Dermis blood vessel endothelial cell (primary cell): ENCODE results near the gene NCAPD3. TPM values are rescaled to one million over a fixed set of nuclear protein-coding genes. Genes with fewer than 3 reads are reported as not detected.
A peak's percentile ranks its signal among the peaks of the same experiment; 100 is the strongest.

Experiments
- DNase-seq: peaks from one replicate; pipeline ENCODE4 v3.0.0; 2010
- total RNA-seq: library from RNA; depleted of rRNA; stranded (reverse); fragments of >200 nt; gene quantifications from 2 replicates; pipeline ENCODE4 v1.2.3, GENCODE V29; 2014

The NCAPD3 gene
- total RNA-seq, 1 donor from 2014 or later, result 20.6 TPM

DNA sequence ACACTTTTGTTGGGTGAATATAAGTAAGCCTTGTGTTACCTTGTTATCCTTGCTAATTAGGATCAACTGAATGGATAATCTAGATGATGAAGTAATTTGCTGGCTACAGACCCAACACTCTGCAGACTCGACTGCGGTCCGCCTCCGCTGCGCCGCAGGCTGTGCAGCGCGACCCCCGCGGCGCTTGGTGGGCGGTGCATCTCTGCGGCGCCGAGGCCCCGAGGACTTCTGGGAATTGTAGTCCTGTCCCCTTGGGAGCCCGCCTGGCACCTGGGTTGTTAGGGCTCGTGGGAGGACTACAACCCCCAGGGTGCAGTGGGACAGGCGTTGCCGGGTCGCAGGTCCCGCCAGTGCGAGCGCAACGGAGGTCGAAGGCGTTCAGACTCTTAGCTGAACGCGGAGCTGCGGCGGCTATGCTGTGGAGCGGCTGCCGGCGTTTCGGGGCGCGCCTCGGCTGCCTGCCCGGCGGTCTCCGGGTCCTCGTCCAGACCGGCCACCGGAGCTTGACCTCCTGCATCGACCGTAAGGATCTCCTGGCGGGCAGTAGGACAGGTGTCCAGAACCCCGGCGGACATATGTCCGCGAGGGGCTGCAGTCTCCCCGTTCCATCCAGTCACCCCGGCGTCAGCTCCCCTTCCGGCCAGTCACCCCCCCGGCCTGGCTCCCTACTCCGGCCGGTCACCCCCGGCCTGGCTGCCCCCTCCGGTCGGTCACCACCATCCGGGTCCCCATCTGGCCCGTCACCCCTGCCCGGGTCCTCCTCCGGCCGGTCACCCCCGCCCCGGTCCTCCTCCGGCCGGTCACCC is 29.6 kb upstream of the NCAPD3 start, which contains the start of the genes ACAD8 and THYN1:
ACAD8 (plus strand) TSS at position 381 of the 806 bp plus-strand sequence; CDS start at position 414, 33 bp downstream.
THYN1 (minus strand) TSS at position 165 of the 806 bp plus-strand sequence. CDS start 470 bp downstream, outside the sequence.
- DNase-seq, result peak; percentile 99

DNA sequence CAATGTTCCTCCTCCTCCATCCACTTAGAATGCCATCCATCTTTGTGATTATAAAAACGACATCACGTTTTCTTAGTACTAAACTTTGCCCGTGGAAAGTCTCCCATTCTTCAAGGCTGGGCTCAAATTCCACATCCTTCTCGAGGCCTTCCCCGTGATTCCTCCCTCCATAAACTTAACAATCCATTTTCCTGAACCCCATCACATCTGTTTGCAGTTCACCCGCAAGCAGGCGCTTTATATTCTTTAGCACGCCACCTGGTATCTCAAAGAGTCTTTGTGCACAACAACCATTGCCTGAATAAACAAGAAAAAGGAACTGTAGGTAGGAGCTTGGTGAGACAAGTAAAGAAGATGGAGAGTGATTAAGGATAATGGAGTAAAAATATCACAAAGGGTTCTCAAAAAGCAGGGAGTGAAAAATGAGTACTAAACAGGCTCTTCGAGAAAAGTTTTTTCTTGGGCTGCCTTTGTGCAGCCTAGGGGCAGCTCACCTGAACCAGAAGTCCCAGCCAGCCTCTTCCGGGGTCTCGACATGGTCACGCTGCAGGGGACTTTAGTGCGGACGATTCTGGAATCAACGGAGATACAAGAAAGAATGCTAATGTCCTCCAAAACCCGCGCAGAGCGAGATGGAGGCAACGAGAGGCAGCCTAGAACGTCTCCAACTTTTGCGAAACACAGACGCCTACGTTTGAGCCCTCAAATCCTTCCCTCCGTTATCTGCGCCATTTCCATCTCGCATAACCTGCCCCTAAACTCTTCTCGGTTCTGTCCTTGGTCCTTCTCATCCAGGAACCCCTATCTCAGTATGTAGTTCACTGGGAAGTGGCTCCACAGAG is 28.8 kb upstream of the NCAPD3 start:
- DNase-seq, result no peak

DNA sequence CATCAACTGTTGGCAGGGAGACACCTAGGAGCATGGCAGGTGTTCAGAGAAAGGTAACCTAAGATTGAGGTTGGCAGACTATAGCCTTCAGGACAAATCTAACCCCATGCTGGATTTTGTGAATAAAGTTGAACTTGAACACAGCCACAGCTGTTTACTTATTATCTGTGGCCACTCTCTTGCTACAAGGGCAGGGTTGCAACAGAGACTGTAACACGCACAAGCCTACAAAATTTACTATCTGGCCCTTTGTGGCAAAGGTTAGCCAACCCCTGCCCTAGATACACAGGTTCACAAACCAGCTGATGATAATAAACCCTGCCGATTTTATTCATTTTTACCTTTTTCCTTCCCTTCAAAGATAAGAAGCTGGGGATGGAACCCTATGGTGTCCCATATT is 26.9 kb upstream of the NCAPD3 start:
- no peak for DNase-seq

- no peak for DNase-seq
Measured at GRCh38 chr11:134250246-134250645, 26.5 kb upstream of the NCAPD3 start.

DNA sequence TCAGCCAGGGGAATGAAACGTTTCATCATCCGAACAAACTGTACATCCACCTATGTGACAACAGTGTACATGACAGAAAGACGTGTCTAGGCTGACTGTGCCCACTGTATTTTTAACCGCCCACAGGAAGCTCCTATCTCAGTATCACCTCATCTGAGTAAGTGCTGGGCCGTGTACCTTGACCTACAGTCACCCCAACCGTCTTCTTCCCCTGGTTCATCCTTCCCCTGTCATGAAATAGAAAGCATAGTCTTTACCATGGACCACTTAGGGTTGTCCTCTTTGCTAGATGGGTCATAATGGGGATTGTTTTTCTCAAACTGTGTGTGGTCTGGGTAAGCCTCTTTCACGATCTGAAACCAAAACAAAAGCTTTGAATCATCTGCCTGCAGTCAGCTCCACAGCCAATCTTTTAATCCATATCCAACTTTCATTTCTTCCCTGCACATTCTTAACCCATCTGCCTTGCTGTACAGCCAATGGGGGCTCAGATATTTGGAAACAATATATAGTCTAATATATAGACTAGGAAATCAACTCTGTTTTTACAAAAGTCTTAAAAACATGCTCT is 25.2 kb upstream of the NCAPD3 start:
- DNase-seq, result no peak

GRCh38 chr11:134246678-134247077 is 22.9 kb upstream of the NCAPD3 start:
- DNase-seq, result no peak

DNA sequence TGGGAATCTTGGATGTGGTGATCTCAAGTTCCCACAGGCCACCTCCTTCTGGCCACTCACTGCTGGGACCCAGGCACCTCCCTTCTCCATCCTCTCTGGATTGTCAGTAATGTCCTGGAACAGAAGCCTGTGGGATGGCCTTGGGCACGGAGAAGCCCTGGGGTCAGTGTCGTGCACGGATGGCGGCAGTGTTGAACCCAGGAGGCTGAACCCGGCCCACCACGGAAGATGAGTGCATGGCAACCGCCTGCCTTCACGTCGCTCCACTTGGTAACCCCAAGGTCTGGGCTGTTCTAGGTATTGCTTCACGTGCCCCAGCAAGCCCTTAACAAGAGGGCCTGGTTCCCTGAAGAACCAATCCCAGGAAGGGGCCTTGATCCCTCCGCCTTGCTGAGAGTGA is 22.3 kb upstream of the NCAPD3 start:
- DNase-seq, result no peak

- no peak for DNase-seq
Measured at GRCh38 chr11:134245434-134245833, 21.7 kb upstream of the NCAPD3 start.

- peak; percentile 68 for DNase-seq
Measured at GRCh38 chr11:134244593-134244992, 20.8 kb upstream of the NCAPD3 start.

DNA sequence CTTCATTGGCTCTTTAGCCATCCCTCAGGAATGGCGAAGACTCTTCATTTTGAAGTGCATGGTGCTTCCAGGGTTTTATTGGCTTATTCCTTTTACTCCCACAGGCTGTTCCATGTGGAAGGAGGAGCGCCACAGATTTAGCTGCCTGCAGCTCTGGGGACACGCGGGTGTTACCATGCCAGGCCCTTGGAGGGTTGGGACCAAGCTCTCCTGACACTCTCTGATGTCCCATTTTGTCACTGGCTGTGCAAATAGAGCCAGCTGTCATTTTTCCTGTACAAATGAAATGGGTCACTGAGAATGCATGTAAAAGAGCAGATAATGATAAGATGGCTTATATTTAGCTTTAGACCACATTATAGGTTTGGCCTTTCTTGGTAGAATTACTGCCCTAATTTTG is 20.1 kb upstream of the NCAPD3 start:
- DNase-seq, result no peak

GRCh38 chr11:134242376-134242775 is 18.6 kb upstream of the NCAPD3 start:
- no peak for DNase-seq

- DNase-seq, result no peak
Measured at GRCh38 chr11:134240592-134240991, 16.8 kb upstream of the NCAPD3 start.

- no peak for DNase-seq
Measured at GRCh38 chr11:134238956-134239355, 15.2 kb upstream of the NCAPD3 start.

DNA sequence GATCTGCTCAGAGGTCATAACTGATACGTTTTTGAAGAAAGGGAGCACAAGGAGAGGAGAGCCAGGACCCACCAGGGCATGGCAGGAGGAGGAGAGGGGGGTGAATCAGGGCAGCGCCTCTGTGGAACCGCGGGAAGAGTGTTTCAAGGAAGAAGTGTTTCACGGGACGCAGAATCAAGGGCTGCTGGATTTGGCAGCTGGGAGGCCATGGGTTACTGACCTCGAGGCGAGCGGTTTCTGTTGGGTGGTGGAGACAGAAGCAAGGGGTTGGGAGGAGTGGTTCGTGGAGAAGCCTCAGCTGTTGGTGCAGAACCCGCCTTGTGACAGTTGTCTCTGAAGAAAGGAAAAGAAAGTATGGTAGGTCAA is 13.8 kb upstream of the NCAPD3 start:
- DNase-seq, result no peak

GRCh38 chr11:134236834-134237556 is 13.2 kb upstream of the NCAPD3 start:
- no peak for DNase-seq

DNA sequence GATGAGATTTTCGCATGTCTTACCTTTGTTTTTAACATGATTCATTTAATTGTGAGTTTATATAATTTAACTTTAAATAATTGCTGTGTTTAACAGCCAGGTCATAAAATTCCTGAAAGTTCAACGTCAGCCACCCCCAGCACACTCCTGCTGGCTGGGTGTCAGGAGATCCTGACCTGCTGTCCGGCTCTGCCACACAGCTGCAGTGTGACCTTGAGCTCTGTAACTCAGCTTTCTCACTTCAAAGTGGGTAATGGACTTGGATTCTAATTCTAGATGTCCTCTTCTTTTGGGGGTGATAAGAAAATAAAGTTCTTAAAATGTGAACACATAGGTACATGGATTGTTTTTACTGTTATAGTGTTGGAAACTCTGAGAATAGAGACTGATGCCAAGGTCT is 11.6 kb upstream of the NCAPD3 start:
- DNase-seq, result no peak

DNA sequence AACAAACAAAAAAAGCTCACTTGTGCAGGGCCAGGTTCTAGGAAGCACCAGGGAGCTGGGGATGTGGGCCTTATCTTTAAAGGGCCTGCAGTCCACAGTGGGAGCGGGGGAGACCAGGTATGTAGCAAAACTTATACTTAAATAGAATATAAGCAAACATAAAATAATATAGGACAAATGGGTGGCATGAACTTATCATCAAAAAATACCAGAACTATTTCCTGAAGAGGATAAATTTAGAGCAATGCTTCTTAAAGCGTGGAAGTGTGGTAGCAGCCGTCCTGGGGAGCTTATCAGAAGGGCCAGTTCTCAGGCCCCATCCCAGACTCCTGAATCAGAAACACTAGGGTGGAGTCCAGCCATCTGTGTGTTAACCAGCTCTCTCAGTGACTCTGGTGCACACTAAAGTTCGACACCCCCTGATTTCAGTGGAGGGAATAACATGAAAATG is 10.0 kb upstream of the NCAPD3 start:
- DNase-seq, result no peak

- peak; percentile 17 for DNase-seq
Measured at GRCh38 chr11:134231958-134232659, 8.3 kb upstream of the NCAPD3 start.

GRCh38 chr11:134230339-134230738 is 6.6 kb upstream of the NCAPD3 start:
- peak; percentile 33 for DNase-seq

DNA sequence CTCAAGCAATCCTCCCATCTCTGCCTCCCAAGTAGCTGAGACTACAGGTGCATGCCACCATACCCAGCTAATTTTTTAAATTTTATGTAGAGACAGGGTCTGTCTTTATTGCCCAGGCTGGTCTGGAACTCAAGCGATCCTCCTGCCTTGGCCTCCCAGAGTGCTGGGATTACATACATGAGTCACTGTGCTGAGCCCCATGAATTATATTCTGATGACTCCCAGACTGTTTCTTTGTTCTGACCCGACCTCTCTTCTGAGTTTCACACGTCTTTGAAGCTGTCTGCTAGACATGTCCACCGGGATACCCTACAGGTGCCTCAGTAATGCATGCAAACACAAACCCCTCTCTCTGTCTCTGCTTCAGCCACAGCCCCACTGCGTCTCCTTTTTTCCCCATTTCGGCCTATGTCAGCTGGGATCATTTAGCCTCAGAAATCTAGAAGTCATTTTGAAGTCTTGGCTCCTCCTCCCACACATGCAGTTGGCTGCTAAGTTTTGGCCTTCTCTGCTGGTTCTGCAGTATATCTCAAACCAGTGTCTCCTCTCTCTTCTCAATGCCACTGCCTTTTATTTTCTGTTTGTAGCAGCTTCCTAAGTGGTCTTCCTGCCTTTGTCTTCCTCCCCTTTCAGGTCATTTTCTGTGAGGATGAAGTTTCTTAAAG is 5.5 kb upstream of the NCAPD3 start:
- DNase-seq, result peak; percentile 22

GRCh38 chr11:134228625-134229024 is 4.9 kb upstream of the NCAPD3 start:
- no peak for DNase-seq
